ENCODE results near the gene TGM1.

DNA sequence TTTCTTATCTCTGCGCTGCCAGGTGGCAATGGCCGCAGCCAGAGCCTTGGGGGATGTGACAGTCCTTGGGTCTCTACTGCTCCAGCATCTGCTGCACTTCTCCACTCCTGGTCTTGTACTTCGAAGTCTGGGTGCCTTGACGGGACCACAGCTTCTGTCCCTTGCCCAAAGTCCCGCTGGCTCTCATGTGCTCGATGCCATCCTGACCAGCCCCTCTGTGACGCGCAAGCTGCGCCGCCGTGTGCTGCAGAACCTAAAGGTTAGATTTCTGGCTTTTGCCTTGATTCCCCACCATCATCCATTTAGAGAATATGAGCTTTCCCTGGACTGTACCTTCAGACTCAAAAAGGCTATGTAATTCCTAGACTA lies 41.0 kb upstream of the TGM1 start:
- TF ChIP-seq, protein P1, sequence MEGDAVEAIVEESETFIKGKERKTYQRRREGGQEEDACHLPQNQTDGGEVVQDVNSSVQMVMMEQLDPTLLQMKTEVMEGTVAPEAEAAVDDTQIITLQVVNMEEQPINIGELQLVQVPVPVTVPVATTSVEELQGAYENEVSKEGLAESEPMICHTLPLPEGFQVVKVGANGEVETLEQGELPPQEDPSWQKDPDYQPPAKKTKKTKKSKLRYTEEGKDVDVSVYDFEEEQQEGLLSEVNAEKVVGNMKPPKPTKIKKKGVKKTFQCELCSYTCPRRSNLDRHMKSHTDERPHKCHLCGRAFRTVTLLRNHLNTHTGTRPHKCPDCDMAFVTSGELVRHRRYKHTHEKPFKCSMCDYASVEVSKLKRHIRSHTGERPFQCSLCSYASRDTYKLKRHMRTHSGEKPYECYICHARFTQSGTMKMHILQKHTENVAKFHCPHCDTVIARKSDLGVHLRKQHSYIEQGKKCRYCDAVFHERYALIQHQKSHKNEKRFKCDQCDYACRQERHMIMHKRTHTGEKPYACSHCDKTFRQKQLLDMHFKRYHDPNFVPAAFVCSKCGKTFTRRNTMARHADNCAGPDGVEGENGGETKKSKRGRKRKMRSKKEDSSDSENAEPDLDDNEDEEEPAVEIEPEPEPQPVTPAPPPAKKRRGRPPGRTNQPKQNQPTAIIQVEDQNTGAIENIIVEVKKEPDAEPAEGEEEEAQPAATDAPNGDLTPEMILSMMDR (IDR thresholded peaks at IDR 0.05), result no peak
- no peak for TF ChIP-seq EZH2 (IDR thresholded peaks at IDR 0.05; ENCODE audit: borderline replicate concordance, insufficient read depth, low read depth, low read length, poor library complexity, severe bottlenecking)

Data from B cell (primary cell).